ENCODE data around the gene TMEM161A. TPM values are rescaled to one million over a fixed set of nuclear protein-coding genes. Genes with fewer than 3 reads are reported as not detected.
A peak's percentile ranks its signal among the peaks of the same experiment; 100 is the strongest.

The TMEM161A gene
- total and polyA plus RNA-seq, 9 of the 15 experiments (the other 6 are each of a cell fraction or from before 2014, with no cell fraction given): 0.63 to 92.3 (median 38.9) TPM

DNA sequence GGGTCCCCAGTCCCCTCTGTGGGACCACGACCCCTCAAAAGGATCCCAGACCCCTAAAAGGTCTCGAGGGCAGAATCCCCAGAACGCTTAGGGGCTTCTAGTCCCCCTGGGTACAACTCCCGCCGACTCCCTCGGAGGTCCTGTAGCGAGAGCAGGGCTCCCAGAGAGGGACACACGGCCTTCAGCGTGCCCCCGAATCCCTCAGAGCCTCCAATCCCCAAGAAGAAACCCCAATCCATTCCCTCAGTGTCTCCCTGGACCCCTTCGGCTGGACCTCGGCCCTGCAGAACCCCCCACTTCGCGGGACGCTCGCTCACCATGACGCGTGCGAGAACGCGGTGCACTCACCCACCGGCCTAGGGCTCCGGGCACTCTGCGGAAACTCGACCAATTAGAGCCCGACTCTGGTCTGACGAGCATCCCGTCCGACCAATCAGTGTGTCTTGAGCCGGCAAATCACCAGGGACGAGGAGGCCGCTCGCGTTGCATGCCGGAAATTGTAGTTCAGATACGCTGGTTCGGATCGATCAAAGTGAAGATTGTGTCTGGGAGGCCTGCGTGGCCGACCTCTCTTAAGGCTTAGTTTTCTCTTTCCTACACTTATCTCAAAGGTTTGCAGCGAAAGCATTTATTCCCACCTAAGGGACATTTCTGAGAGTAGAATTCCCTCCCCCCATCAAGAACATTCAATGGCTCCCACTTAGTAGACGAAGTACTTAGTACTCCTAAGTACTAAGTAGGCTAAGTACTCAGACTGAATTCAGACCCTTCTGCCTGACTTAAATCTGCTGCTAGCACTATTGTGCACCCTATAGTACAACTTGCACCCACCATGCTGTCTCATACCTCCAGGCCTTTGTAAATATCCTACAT lies at the start of gene TMEM161A (continued):
- TF ChIP-seq DPF2 (IDR thresholded peaks at IDR 0.05) (peak; percentile 7; the same call in 1 of the 2 replicates), SMARCA5 (IDR thresholded peaks at IDR 0.05) (peak; percentile 82), ZFX (CRISPR knock-in tag; IDR thresholded peaks at IDR 0.05) (peak; percentile 83), KAT8 (IDR thresholded peaks at IDR 0.05; ENCODE audit: low read depth) (no peak), MYC (IDR thresholded peaks at IDR 0.05; ENCODE audit: low read depth, low read length) (peak; percentile 82; the same call in 1 of the 2 replicates), MYC (CRISPR knock-in tag; IDR thresholded peaks at IDR 0.05; ENCODE audit: borderline replicate concordance, low read depth) (no peak), ZKSCAN8 (CRISPR knock-in tag; IDR thresholded peaks at IDR 0.05) (no peak), ZNF347 (CRISPR knock-in tag; IDR thresholded peaks at IDR 0.05; ENCODE audit: low read depth) (no peak), ZNF785 (CRISPR knock-in tag; IDR thresholded peaks at IDR 0.05) (no peak)
- TF ChIP-seq, protein P1, sequence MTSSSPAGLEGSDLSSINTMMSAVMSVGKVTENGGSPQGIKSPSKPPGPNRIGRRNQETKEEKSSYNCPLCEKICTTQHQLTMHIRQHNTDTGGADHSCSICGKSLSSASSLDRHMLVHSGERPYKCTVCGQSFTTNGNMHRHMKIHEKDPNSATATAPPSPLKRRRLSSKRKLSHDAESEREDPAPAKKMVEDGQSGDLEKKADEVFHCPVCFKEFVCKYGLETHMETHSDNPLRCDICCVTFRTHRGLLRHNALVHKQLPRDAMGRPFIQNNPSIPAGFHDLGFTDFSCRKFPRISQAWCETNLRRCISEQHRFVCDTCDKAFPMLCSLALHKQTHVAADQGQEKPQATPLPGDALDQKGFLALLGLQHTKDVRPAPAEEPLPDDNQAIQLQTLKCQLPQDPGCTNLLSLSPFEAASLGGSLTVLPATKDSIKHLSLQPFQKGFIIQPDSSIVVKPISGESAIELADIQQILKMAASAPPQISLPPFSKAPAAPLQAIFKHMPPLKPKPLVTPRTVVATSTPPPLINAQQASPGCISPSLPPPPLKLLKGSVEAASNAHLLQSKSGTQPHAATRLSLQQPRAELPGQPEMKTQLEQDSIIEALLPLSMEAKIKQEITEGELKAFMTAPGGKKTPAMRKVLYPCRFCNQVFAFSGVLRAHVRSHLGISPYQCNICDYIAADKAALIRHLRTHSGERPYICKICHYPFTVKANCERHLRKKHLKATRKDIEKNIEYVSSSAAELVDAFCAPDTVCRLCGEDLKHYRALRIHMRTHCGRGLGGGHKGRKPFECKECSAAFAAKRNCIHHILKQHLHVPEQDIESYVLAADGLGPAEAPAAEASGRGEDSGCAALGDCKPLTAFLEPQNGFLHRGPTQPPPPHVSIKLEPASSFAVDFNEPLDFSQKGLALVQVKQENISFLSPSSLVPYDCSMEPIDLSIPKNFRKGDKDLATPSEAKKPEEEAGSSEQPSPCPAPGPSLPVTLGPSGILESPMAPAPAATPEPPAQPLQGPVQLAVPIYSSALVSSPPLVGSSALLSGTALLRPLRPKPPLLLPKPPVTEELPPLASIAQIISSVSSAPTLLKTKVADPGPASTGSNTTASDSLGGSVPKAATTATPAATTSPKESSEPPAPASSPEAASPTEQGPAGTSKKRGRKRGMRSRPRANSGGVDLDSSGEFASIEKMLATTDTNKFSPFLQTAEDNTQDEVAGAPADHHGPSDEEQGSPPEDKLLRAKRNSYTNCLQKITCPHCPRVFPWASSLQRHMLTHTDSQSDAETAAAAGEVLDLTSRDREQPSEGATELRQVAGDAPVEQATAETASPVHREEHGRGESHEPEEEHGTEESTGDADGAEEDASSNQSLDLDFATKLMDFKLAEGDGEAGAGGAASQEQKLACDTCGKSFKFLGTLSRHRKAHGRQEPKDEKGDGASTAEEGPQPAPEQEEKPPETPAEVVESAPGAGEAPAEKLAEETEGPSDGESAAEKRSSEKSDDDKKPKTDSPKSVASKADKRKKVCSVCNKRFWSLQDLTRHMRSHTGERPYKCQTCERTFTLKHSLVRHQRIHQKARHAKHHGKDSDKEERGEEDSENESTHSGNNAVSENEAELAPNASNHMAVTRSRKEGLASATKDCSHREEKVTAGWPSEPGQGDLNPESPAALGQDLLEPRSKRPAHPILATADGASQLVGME (CRISPR knock-in tag; IDR thresholded peaks at IDR 0.05): no peak
- TF ChIP-seq, protein P2, sequence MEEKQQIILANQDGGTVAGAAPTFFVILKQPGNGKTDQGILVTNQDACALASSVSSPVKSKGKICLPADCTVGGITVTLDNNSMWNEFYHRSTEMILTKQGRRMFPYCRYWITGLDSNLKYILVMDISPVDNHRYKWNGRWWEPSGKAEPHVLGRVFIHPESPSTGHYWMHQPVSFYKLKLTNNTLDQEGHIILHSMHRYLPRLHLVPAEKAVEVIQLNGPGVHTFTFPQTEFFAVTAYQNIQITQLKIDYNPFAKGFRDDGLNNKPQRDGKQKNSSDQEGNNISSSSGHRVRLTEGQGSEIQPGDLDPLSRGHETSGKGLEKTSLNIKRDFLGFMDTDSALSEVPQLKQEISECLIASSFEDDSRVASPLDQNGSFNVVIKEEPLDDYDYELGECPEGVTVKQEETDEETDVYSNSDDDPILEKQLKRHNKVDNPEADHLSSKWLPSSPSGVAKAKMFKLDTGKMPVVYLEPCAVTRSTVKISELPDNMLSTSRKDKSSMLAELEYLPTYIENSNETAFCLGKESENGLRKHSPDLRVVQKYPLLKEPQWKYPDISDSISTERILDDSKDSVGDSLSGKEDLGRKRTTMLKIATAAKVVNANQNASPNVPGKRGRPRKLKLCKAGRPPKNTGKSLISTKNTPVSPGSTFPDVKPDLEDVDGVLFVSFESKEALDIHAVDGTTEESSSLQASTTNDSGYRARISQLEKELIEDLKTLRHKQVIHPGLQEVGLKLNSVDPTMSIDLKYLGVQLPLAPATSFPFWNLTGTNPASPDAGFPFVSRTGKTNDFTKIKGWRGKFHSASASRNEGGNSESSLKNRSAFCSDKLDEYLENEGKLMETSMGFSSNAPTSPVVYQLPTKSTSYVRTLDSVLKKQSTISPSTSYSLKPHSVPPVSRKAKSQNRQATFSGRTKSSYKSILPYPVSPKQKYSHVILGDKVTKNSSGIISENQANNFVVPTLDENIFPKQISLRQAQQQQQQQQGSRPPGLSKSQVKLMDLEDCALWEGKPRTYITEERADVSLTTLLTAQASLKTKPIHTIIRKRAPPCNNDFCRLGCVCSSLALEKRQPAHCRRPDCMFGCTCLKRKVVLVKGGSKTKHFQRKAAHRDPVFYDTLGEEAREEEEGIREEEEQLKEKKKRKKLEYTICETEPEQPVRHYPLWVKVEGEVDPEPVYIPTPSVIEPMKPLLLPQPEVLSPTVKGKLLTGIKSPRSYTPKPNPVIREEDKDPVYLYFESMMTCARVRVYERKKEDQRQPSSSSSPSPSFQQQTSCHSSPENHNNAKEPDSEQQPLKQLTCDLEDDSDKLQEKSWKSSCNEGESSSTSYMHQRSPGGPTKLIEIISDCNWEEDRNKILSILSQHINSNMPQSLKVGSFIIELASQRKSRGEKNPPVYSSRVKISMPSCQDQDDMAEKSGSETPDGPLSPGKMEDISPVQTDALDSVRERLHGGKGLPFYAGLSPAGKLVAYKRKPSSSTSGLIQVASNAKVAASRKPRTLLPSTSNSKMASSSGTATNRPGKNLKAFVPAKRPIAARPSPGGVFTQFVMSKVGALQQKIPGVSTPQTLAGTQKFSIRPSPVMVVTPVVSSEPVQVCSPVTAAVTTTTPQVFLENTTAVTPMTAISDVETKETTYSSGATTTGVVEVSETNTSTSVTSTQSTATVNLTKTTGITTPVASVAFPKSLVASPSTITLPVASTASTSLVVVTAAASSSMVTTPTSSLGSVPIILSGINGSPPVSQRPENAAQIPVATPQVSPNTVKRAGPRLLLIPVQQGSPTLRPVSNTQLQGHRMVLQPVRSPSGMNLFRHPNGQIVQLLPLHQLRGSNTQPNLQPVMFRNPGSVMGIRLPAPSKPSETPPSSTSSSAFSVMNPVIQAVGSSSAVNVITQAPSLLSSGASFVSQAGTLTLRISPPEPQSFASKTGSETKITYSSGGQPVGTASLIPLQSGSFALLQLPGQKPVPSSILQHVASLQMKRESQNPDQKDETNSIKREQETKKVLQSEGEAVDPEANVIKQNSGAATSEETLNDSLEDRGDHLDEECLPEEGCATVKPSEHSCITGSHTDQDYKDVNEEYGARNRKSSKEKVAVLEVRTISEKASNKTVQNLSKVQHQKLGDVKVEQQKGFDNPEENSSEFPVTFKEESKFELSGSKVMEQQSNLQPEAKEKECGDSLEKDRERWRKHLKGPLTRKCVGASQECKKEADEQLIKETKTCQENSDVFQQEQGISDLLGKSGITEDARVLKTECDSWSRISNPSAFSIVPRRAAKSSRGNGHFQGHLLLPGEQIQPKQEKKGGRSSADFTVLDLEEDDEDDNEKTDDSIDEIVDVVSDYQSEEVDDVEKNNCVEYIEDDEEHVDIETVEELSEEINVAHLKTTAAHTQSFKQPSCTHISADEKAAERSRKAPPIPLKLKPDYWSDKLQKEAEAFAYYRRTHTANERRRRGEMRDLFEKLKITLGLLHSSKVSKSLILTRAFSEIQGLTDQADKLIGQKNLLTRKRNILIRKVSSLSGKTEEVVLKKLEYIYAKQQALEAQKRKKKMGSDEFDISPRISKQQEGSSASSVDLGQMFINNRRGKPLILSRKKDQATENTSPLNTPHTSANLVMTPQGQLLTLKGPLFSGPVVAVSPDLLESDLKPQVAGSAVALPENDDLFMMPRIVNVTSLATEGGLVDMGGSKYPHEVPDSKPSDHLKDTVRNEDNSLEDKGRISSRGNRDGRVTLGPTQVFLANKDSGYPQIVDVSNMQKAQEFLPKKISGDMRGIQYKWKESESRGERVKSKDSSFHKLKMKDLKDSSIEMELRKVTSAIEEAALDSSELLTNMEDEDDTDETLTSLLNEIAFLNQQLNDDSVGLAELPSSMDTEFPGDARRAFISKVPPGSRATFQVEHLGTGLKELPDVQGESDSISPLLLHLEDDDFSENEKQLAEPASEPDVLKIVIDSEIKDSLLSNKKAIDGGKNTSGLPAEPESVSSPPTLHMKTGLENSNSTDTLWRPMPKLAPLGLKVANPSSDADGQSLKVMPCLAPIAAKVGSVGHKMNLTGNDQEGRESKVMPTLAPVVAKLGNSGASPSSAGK (IDR thresholded peaks at IDR 0.05): peak; percentile 97
